GM20431 (cell line): ENCODE data around the gene CCDC121.
"Not testable (repeated sequence)": the region's sequence is repeated elsewhere in the genome, so short reads cannot be mapped to it uniquely, and the experiment has no call there.

Source experiments
- in situ Hi-C: fragments of 300-500 bp; cut with MseI, MboI; formaldehyde crosslinking; loops from one replicate; pipeline ENCODE4 v1.15.0; 2020; ENCODE audit warnings: low sequenced_read_pairs; ENCODE audit not compliant: unreplicated experiment

Gene CCDC121

DNA sequence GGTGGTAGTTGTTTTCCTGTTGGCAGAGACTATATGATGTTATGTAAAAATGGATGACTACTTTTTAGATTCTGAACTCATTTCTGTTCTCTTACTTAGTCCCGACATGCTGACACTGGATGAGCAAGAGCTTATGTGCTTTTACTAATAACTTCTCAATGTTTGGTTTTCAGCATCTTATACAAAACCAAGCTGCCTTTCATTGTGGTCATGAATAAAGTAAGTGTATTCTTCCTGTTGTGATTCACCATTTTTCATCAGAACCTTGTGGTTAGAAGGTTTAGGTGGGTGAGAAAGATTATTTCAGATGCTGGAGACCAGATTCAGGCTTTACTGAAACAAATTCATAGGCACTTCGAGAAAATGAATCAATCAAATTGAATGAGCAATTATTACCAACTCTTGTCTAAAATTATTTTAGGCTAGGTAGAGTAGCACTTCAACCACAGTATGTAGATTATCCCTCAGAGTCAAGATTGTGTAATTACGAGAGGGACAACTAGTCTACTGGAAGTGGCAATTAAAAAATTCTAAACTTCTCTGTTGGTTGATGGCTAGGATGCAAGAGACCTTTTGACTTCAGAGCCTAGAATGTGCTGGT, 9.3 kb upstream of the CCDC121 start:
- in situ Hi-C loops: no loop called here

DNA sequence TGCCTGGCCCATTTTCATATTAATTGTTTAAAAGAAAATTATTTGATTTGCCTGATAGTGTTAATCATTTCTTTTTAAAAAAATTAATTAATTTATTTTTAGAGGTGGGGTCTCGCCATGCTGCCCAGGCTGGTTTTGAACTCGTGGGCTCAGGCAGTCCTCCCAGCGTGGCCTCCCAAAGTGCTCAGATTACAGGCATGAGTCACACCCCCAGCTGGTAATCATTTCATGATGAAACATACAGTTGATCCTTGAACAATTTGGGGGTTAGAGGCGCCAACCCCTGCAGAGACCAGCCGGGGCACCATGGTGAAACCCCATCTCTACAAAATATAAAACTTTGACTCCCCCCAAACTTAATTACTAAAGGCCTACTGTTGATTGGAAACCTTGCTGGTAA, 8.0 kb upstream of the CCDC121 start:
- in situ Hi-C loops: no loop called here

DNA sequence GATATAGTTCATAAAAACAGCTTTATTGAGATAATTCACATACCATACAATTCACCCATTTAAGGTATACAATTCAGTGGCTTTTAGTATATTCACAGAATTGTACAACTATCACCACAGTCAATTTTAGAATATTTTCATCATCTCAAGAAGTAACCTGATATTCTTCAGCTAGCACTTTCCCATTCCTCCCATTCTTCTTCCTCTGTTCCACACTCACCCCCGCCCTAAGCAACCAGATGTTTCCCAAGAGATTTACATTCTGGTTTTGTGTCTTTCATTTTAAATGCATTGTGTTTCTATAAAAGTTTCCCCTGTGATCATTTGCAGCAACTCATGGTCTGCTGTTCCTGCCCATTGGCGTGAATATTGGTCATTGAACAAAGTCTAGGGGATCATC, 5.5 kb upstream of the CCDC121 start:
- in situ Hi-C loops: no loop called here

DNA sequence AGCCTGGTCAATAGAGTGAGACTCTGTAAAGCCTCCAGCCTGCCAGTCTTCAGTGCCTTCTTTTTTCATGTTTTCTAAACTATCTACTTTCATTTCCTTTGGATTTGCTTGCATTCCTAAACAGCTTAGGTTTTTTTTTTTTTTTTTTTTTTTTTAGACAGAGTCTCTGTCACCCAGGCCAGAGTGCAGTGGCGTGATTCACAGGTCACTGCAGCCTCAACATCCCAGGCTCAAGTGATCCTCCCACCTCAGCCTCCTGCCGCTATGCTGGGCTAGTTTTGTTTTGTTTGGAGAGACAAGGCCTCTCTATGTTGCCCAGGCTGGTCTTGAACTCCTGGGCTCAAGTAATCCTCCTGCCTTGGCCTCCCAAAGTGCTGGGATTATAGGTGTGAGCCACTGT, 1.4 kb upstream of the CCDC121 start:
- in situ Hi-C loops: not testable (repeated sequence)

DNA sequence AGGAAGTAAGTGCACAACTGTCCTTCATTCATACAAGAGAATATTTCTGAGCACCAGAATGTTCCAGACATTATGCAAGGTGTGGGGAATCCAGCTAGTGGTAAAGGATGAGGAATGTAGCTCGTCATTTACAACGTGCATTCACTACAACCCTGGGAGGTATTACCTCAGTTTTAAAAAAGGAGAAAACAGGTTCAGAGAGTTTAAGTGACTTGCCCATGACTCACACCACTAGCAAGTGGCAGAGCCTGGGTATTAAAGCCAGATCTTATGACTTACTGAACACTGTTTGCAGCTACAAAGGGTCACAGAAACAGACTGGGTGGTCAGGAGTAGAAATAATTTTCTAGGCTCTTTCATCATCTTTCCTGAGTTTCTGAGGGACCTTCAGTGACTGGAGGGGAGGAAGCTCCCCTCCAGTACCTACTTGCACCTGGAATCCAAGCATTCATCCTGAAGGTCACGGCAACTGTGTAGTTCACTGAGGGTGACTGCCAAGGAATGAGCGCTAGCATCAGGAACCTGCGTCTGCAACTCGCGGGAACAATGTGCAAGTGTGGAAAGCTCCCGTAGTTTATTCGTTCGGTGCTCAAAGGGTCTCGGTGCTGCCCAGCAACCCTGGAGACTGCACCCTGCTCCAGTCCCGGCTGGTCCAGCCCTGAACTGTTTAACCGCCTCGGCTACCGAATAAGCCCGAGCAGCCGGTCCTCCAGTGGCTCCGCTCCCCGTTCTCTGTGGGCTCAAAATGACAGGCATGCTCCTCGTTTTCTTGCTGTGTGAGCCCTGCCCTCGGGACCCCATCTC, 647 bp downstream of the CCDC121 start:
- in situ Hi-C loops: no loop called here

DNA sequence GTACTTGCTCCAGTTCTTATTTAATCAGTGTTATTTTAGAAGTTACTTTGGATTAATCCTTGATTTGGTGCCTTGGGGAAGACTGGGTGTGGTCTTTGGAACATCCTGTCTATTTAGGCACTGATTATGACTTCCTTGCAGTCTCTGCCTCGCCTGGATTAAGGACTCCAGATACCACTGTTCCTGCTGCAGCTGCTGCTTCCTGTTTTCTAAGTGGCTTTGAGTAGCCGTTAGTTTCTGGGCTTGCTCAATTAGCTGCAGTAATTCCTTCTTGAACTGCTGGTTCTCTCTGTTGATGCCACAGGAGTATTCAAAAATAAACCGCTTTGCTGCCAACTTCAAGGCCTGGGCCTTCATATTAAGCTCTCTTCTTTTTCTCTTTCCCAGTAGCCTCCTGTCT, 1.9 kb downstream of the CCDC121 start:
- in situ Hi-C loops: not testable (repeated sequence)

DNA sequence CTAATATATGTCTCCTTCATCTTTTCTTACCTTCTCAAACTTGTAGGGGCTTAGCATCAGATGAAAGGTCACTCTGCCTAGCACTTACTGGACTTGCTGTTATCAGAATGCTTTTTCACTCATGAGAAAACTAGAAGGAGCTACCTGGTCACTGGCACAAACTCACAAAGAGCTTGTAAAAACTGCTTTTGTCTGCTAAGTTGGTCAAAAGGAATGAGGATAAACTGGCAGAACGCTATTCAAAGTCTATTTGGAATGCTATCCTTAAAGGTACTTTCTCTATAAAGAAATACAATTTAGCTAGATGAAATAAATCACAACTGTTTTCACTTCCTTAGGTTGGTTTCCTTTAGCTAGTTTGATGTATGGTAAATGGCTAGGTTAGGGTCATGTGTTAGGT, 2.5 kb downstream of the CCDC121 start:
- in situ Hi-C loops: not testable (repeated sequence)

DNA sequence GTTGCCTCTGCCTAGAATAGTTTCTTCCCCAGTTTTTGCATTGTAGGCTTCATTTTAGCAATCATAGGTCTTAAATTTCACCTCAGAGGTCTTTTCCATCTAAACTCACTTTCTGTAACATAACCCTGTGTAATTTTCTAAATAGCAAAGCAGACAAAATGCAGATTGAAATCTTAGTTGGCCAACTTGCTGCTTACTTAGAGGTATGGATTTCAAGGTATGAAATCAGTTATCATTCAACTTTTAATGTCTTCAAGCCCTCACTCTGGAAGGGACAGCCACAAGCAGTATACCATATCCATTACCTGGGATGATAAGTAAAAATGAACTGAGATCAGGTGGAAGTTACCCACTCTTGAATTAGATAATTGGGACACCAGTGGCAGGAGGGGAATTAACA, 3.9 kb downstream of the CCDC121 start:
- in situ Hi-C loops: no loop called here

DNA sequence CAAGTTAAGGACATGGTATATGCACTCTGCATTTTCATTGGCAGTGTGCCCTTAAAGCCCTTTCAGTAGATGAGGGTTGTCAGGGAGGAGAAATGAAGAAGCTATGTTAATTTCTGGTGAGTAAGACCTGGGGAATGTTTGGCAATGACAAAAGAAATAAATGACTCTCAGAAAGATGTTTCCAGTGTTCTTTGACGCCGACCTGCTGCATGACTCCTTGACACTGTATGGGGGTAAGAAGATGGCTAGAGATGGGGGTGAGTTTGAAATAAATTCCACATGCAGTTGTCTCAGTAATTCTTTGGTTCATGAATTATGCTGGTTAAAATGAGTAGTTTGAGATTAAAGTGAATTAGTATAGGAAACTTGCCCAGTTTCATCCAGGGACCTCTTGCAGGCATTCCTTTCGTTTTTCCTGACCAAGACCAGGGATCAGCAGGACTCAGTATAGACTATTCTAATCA, 5.9 kb downstream of the CCDC121 start:
- in situ Hi-C loops: no loop called here

DNA sequence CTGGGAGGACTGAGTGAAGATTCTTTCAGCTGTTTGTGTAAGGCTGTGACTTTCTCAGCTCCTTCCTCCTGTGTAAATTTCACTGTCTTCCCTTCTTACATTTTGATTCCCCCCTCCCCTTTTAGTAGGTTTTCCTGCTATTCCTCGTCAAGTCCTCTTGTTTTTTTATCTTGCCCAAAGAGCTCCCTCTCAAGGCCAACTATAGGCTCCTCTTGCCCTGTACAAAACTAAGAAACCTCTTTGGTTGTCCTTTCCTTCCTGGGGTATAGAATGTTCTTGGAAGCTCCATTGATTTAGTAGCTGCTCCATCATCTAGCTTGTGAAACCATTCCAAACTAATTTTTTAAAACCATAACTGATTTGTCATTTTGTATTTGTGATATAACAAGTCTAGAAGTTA, 7.3 kb downstream of the CCDC121 start:
- in situ Hi-C loops: no loop called here

DNA sequence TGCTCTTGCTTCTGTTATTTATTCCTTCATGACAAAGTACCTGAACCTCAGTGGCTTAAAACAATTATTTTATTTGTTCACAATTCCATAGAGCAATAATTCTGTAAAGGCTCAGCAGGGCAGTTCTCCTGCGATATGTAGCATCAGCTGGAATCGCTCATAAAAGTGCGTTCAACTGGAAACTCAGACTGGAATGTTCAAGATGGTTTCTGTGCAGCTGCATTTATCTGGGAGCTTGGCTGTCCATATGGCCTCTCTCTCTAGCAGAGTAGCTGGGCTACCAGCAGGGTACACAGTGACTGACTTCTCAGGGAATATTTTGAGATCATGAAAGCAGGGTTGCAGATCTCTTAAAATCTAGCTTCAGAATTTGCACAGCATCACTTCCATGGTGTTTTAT, 13.5 kb downstream of the CCDC121 start:
- in situ Hi-C loops: no loop called here

DNA sequence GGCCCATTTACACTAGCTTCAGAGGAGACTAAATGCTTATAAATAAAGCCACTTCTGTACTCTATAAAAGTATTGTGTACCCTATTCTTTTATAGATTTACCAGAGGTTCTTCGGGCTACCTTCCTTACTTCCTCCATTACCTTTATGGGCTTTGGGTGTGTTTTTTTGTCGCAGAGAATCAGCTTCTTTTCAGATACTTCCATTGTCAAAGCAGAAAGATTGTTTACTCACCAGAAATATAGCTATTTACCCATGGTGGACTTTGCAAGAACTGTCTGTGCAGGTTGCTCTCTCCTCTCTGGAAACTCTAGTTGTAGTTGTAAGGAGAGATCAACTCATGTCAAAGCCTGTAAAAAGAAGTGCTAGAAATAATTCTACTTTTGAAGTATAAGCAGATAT, 14.8 kb downstream of the CCDC121 start:
- in situ Hi-C loops: no loop called here

DNA sequence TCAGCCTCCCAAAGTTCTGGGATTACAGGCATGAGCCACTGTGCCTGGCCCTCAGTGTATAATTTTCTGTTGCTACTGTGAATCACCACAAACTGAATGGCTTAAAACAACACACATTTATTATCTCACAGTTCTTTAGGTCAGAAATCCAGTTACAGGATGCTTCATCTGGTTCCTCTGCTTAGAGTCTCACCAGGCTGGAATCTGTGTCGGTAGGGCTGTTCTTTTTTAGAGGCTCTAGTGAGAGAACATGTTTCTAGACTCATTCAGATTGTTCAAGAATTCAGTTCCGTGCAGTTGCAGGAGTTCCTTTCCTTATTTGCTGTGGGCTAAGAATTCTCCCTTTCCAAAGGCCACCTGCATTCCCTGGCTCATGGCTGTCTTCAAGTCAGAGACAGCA, 22.2 kb downstream of the CCDC121 start:
- in situ Hi-C loops: no loop called here

DNA sequence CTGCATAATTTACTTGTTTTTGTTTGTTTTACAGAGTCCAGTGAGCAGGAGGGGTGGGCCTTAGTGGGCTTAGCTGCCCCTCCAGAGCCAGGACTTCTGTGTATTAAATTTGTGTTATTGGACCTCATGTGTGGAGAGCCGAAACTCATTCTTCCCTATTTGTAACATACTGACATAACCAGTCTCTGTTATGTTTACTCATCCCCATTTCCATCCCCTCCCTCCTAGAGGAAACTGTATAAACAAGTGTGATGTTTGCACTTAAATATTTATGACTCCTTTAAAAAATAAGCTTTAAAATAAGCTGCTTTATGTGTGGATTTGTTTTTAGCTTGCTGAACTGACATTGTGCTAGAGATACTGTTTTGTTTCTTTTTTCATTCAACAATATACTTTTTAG, 32.2 kb downstream of the CCDC121 start:
- in situ Hi-C loops: no loop called here

DNA sequence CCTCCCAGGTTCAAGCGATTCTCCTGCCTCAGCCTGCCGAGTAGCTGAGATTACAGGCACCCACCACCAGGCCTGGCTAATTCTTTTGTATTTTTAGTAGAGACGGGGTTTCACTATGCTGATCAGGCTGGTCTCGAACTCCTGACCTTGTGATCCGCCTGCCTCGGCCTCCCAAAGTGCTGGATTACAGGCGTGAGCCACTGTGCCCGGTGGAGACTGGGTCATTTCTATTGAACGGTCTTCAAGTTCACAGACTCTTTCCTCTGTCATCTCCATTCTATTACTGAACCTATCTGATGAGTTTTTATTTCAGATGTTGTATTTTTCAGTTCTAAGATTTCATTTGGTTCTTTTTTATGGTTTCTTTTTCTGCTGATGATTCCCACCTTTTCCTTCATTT, 33.4 kb downstream of the CCDC121 start:
- in situ Hi-C loops: not testable (repeated sequence)

DNA sequence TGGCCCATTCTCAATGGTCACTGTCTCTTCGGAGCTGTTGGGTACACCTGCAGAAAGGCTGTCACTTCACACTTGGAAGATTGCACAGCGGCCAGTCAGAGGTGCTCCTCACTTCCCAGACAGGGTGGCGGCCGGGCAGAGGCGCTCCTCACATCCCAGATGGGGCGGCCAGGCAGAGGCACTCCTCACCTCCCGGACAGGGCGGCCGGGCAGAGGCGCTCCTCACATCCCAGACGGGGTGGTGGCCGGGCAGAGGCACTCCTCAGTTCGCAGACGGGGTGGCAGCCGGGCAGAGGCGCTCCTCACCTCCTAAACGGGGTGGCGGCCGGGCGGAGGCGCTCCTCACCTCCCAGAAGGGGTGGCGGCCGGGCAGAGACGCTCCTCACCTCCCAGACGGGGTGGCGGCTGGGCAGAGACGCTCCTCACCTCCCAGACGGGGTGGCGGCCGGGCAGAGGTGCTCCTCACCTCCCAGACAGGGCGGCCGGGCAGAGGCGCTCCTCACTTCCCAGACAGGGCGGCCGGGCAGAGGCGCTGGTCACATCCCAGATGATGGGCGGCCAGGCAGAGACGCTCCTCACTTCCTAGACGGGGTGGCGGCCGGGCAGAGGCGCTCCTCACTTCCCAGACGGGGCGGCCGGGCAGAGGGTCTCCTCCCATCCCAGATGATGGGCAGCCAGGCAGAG, 34.6 kb downstream of the CCDC121 start:
- in situ Hi-C loops: not testable (repeated sequence)

DNA sequence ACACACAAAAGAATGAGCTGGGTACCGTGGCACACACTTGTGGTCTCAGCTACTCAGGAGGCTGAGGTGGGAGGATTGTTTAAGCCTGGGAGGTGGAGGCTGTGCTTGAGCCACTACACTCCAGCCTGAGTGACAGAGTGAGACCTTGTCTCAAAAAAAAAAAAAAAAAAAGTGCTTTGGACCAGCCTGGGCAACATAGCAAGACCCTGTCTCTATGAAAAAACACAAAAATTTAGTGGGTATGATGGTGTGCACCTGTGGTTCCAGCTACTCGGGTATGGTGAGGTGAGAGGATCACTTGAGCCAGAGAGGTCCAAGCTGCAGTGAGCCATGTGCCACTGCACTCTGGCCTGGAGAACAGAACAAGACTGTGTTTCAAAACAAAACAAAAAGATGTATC, 35.6 kb downstream of the CCDC121 start:
- in situ Hi-C loops: no loop called here

DNA sequence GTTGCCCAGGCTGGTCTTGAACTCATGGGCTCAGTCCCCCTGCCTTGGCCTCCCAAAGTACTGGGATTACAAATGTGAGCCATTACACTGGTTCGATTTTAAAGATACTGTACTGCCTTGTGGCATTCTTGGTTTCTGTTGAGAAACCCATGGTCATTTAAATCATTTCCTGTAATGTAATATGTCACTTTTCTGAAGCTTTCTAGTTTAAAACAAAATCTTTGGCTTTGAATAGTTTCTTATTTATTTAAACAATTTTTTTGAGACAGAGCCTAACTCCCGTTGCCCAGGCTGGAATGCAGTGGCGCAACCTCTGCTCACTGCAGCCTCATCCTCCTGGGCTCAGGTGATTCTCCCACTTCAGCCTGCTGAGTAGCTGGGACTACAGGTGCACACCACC, 37.1 kb downstream of the CCDC121 start:
- in situ Hi-C loops: no loop called here

DNA sequence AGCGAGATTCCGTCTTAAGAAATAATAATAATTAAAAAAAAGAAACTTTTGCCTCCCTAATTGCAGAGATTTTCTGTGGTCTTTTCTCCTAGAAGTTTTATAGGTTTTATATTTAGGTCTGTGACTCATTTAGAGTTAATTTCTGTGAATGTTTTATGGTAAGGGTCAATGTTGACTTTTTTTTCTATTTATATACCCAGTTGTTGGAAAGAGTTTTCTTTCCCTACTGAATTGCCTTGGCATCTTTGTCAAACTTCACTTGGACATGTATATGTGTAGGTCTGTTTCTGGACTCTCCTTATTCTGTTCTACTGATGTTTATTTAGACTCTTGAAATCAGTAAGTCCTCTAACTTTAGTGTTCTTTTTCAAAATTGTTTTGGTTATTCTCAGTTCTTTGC, 40.5 kb downstream of the CCDC121 start:
- in situ Hi-C loops: no loop called here

DNA sequence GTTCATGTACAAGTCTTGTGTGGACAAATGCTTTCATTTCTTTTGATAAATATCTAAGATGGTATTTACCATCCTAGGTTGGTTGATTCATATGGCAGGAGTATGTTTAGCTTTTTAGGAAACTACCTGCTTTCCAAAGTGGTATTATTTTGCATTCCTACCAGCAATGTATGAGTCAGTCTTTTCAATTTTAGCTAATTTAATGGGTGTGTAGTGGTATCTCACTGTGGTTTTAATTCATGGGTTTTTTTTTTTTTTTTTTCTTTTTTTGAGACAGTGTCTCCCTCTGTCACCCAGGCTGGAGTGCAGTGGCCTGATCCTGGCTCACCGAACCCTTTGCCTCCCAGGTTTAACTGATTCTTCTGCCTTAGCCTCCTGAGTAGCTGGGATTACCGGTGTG, 41.8 kb downstream of the CCDC121 start:
- in situ Hi-C loops: no loop called here

DNA sequence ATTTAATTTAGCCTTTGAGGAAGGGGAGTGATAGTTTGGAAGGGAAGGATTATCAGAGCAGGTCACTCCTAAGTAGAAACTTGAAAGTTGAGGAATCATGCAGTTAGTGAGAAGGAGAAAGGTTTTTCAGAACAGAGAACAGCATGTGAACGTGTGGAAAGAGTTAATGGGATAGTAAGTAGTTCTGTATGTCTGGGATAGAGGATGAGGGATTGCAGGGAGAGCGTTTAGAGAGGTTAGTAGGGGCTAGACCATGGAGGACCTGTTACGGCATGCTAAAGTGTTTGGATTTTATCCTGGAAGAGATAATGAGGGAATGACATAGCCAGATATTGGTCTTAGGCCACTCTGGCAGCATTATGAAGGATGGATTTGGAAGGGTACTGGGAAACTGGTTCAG, 44.2 kb downstream of the CCDC121 start:
- in situ Hi-C loops: no loop called here
